22Rv1 (cell line): ENCODE results near the gene ADGRL1.

Experiments used
- CTCF ChIP-seq: fragments of 450-650 bp; IDR thresholded peaks from 2 replicates; pipeline ENCODE4 v1.5.1; 2017; ENCODE audit warnings: mild to moderate bottlenecking
- ZFX ChIP-seq: fragments of 450-650 bp; IDR thresholded peaks from 2 replicates; pipeline ENCODE4 v1.6.1; 2017; ENCODE audit warnings: antibody characterized with exemption, borderline replicate concordance

- TF ChIP-seq CTCF, result no peak
- TF ChIP-seq ZFX, result no peak
Observed at GRCh38 chr19:14111486-14111885, 94.5 kb downstream of the ADGRL1 start.
